HFFc6 (cell line): ENCODE measurements around the gene GALK1. TPM values are rescaled to one million over a fixed set of nuclear protein-coding genes. Genes with fewer than 3 reads are reported as not detected.

Experiments used
- DNase-seq: peaks from one replicate; pipeline ENCODE4 v3.0.0-alpha.2; 2018
- H3K27ac Mint-ChIP-seq: 2 replicates; pipeline ENCODE4 v1.8.0; 2020; ENCODE audit warnings: mild to moderate bottlenecking, mixed read lengths
- H3K27me3 Mint-ChIP-seq: 2 replicates; pipeline ENCODE4 v1.8.0; 2021; ENCODE audit warnings: mild to moderate bottlenecking, moderate library complexity, mixed read lengths; ENCODE audit not compliant: insufficient read depth
- H3K36me3 Mint-ChIP-seq: 2 replicates; pipeline ENCODE4 v1.8.0; 2021; ENCODE audit warnings: low read depth, mixed read lengths
- H3K4me1 Mint-ChIP-seq: 2 replicates; pipeline ENCODE4 v1.8.0; 2020; ENCODE audit warnings: low read depth, mixed read lengths
- H3K4me3 Mint-ChIP-seq: 2 replicates; pipeline ENCODE4 v1.8.0; 2020; ENCODE audit warnings: mild to moderate bottlenecking, moderate library complexity, mixed read lengths
- H3K9me3 Mint-ChIP-seq: 2 replicates; pipeline ENCODE4 v1.8.0; 2020; ENCODE audit warnings: mild to moderate bottlenecking, mixed read lengths
- CTCF ChIP-seq: fragments of 200-600 bp; sonication (generic); IDR thresholded peaks from 2 replicates; pipeline ENCODE4 v1.5.0; 2021; ENCODE audit warnings: antibody characterized with exemption, mild to moderate bottlenecking
- total RNA-seq, 6 experiments: library from RNA; stranded (reverse); fragmentation: NEBNext Ultra II Directional; extraction: Animal tissue kit (Norgen Biotek cat#: 25700); gene quantifications; 2 replicates in 1 of 6; 3 replicates in 5 of 6; pipeline ENCODE4 v1.2.3, GENCODE V29; 2021

GALK1 gene
- total RNA-seq, 6 experiments from 2014 or later, result 33.8 to 43.2 (median 37.7) TPM

GRCh38 chr17:75738218-75738802, 26.7 kb downstream of the GALK1 start:
- H3K9me3 Mint-ChIP-seq, result no peaks in the 10 kb centered on the region
- no peak for TF ChIP-seq CTCF
- no peak overlapping the region for H3K27ac Mint-ChIP-seq
- no peaks in the 10 kb centered on the region for H3K36me3 Mint-ChIP-seq
- no peak overlapping the region; the same call in 1 of the 2 replicates for H3K4me3 Mint-ChIP-seq
- peaks cover 1% of the 10 kb centered on the region for H3K27me3 Mint-ChIP-seq
- peaks cover 15% of the 10 kb centered on the region for H3K4me1 Mint-ChIP-seq
- peak; percentile 20 for DNase-seq

GRCh38 chr17:75737133-75737962, 27.6 kb downstream of the GALK1 start:
- peaks cover 15% of the 10 kb centered on the region for H3K4me1 Mint-ChIP-seq
- no peaks in the 10 kb centered on the region for H3K36me3 Mint-ChIP-seq
- H3K9me3 Mint-ChIP-seq, result no peaks in the 10 kb centered on the region

GRCh38 chr17:75736173-75736835, 28.7 kb downstream of the GALK1 start:
- DNase-seq, result no peak
- H3K36me3 Mint-ChIP-seq, result no peaks in the 10 kb centered on the region
- peaks cover 15% of the 10 kb centered on the region for H3K4me1 Mint-ChIP-seq
- TF ChIP-seq CTCF, result no peak
- H3K4me3 Mint-ChIP-seq, result no peak overlapping the region
- no peaks in the 10 kb centered on the region for H3K9me3 Mint-ChIP-seq
- H3K27me3 Mint-ChIP-seq, result peaks cover 2% of the 10 kb centered on the region
- H3K27ac Mint-ChIP-seq, result no peak overlapping the region

More at GRCh38 chr17:75737133-75737962, 27.6 kb downstream of the GALK1 start:
- no peak for DNase-seq
- TF ChIP-seq CTCF, result no peak
- no peak overlapping the region for H3K27ac Mint-ChIP-seq
- peaks cover under 1% of the 10 kb centered on the region for H3K27me3 Mint-ChIP-seq
- H3K4me3 Mint-ChIP-seq, result no peak overlapping the region

GRCh38 chr17:75734674-75735294, 30.2 kb downstream of the GALK1 start:
- peaks cover 15% of the 10 kb centered on the region for H3K4me1 Mint-ChIP-seq
- H3K27me3 Mint-ChIP-seq, result peaks cover 5% of the 10 kb centered on the region; the same call in 1 of the 2 replicates
- H3K9me3 Mint-ChIP-seq, result no peaks in the 10 kb centered on the region
- TF ChIP-seq CTCF, result no peak
- H3K4me3 Mint-ChIP-seq, result peak overlapping the region; percentile 60
- H3K36me3 Mint-ChIP-seq, result no peaks in the 10 kb centered on the region
- no peak overlapping the region for H3K27ac Mint-ChIP-seq
- DNase-seq, result no peak

GRCh38 chr17:75733471-75733870, 31.5 kb downstream of the GALK1 start:
- Mint-ChIP-seq H3K4me3 (no peak overlapping the region), H3K27me3 (peaks cover 5% of the 10 kb centered on the region; the same call in 1 of the 2 replicates), H3K9me3 (no peaks in the 10 kb centered on the region), H3K36me3 (no peaks in the 10 kb centered on the region), H3K4me1 (peaks cover 14% of the 10 kb centered on the region), H3K27ac (no peak overlapping the region)
- DNase-seq, result no peak
- no peak for TF ChIP-seq CTCF
